ENCODE results near the gene RNF39. TPM values are rescaled to one million over a fixed set of nuclear protein-coding genes. Genes with fewer than 3 reads are reported as not detected.

The RNF39 gene
- total RNA-seq, 1 donor from 2014 or later, result 18.2 TPM

DNA sequence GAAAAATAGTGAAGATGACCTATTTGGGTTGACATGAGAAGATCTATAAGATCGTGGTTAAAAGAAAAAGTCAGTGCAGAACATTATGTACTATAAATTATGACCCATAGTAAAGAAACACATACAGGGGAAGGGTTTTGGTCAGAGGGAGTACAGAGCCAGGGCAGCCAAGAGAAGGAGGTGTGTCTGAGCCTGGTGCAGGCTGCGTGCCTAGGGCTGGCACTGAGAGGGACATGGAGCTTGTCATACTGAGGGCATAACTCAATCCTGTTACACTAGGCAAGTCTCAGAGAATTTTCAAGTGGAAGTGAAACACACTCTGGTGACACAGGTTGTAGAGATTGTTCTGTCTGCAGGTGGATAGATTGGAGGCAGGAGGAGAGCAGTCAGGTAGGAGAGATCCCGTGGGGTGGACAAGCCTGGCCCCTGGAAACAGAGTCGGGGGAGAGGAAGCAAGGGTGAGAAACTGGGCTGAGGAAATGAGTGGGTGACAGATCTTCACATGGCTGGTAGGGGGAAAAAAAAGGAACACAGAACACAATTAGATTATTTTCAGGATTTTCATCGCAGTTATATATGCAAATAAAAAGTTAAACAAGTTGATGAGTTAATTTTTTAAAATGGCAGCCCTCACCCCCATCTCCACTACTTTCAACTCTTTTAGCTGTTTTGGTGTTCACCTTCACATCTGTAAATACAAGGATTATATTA is 18.5 kb upstream of the RNF39 start:
- intact Hi-C loops (cut with DNase I), result no loop called here
- H3K4me3 ChIP-seq, result no peak overlapping the region
- DNase-seq (ENCODE audit: extremely low spot score in 2 of 2), result no peak
- no peaks in the 10 kb centered on the region for H3K9me3 ChIP-seq
- no peaks in the 10 kb centered on the region for H3K36me3 ChIP-seq
- no peak overlapping the region for H3K27ac ChIP-seq
- H3K4me1 ChIP-seq, result peaks cover 13% of the 10 kb centered on the region
- TF ChIP-seq POLR2AphosphoS5 (IDR thresholded peaks at IDR 0.05; ENCODE audit: insufficient read depth in 1 of 2, low read depth in 1 of 2), result no peak
- TF ChIP-seq, protein P1, sequence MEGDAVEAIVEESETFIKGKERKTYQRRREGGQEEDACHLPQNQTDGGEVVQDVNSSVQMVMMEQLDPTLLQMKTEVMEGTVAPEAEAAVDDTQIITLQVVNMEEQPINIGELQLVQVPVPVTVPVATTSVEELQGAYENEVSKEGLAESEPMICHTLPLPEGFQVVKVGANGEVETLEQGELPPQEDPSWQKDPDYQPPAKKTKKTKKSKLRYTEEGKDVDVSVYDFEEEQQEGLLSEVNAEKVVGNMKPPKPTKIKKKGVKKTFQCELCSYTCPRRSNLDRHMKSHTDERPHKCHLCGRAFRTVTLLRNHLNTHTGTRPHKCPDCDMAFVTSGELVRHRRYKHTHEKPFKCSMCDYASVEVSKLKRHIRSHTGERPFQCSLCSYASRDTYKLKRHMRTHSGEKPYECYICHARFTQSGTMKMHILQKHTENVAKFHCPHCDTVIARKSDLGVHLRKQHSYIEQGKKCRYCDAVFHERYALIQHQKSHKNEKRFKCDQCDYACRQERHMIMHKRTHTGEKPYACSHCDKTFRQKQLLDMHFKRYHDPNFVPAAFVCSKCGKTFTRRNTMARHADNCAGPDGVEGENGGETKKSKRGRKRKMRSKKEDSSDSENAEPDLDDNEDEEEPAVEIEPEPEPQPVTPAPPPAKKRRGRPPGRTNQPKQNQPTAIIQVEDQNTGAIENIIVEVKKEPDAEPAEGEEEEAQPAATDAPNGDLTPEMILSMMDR (IDR thresholded peaks at IDR 0.05), result no peak
- no peak for TF ChIP-seq POLR2A (IDR thresholded peaks at IDR 0.05)
- H3K27me3 ChIP-seq, result no peaks in the 10 kb centered on the region

DNA sequence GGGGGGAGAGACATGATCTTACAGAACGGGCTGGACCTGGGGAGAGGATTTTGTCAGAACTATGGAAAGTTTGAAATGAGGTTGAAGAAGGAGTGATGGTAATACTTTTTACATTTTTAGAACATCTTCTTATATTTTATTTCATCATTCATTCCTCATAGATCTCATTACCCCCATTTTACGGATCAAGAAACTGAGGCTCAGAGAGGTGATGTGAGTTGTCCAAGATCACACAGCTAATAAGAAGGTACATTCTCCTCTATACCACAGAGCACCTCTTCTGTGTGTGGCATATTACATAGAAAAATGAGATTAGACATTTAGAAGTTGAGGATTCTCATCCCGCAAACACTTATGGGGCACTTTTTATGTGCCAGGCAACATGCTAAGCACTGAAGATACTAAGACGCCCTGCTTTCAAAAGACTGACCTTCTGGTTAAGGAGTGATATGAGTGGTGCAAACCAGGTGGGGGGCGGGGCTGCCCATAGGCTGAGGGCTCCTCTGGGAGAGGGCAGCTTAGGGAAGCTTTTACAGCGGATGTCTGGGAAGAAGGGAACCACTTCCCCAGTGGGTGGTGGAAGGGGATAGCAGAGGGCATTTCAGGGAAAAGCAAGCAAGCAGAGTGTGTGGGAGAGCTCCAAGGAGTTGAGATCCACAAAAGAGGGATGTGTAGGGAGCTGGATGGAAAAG is 17.4 kb upstream of the RNF39 start:
- Histone ChIP-seq H3K9me3 (no peaks in the 10 kb centered on the region), H3K4me3 (no peak overlapping the region), H3K36me3 (no peaks in the 10 kb centered on the region), H3K4me1 (peaks cover 13% of the 10 kb centered on the region), H3K27ac (no peak overlapping the region), H3K27me3 (no peaks in the 10 kb centered on the region)
- intact Hi-C loops (cut with DNase I), result no loop called here
- no peak for DNase-seq (ENCODE audit: extremely low spot score in 2 of 2)
- no peak for TF ChIP-seq POLR2A (IDR thresholded peaks at IDR 0.05)
- TF ChIP-seq, protein P1 (IDR thresholded peaks at IDR 0.05), result no peak
- no peak for TF ChIP-seq POLR2AphosphoS5 (IDR thresholded peaks at IDR 0.05; ENCODE audit: insufficient read depth in 1 of 2, low read depth in 1 of 2)

DNA sequence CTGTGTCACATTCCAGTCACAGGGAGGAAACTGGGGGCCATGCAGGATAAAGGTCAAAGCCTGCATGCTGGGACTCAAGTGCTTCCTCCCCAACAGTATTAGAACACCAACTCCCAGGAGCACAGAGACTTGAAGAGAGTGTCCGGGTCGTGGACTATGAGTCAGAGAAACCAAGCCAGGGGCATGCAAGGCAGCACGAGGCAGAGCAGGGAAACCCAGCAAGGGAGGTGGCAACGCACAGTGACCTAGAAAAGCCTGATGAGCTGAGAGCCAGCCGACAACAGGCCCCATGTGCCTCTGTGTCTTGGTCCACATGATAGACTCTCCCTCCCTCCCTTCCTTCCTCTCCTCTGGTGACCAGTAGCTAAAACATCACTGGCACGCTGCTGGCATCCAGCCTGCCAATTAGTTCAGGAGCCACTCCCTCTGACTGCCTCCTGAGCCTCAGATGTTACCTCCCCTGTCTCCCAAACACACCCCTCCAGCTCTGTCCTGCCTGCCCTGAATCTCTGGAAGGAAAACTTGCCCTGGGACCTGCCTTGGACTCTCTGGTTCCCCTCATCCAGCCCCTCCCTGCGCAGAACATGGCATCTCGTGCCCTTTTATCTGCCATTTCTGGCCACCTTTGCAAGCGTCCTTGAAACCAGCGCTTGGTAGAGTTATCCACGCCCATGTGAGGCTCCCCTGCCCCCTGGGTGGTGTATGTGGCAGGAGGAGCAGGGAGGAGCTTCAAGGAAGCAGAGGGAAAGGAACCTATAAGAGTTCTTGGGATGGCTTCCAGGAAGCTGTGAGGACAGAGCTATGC is 16.2 kb upstream of the RNF39 start:
- Histone ChIP-seq H3K4me1 (peaks cover 13% of the 10 kb centered on the region), H3K4me3 (no peak overlapping the region), H3K27me3 (no peaks in the 10 kb centered on the region), H3K9me3 (no peaks in the 10 kb centered on the region), H3K27ac (no peak overlapping the region), H3K36me3 (no peaks in the 10 kb centered on the region)
- intact Hi-C loops (cut with DNase I), result no loop called here
- TF ChIP-seq, protein P1 (IDR thresholded peaks at IDR 0.05), result no peak
- peak; percentile 30 to 56 for TF ChIP-seq POLR2AphosphoS5 (IDR thresholded peaks at IDR 0.05; ENCODE audit: insufficient read depth in 1 of 2, low read depth in 1 of 2)
- DNase-seq (ENCODE audit: extremely low spot score in 2 of 2), result no peak

DNA sequence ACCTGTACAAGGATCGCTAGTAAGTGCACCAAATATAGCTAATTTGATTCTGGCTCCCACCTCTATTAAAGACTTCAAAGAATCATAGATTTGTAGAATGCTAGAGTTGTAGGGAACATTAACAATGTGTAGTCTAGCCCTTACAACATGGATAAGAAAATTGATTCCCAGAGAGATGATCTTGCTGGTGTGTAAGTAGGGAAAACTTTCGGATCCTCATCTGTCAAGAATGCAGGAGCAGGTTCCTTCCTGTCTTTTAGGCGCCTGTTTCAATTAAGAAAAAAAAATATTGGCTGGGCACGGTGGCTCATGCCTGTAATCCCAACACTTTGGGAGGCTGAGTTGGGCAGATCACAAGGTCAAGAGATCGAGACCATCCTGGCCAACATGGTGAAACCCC is 12.3 kb upstream of the RNF39 start:
- no peaks in the 10 kb centered on the region for H3K36me3 ChIP-seq
- no peaks in the 10 kb centered on the region for H3K27me3 ChIP-seq
- no peak overlapping the region for H3K27ac ChIP-seq
- peaks cover 13% of the 10 kb centered on the region for H3K4me1 ChIP-seq
- H3K4me3 ChIP-seq, result no peak overlapping the region
- H3K9me3 ChIP-seq, result no peaks in the 10 kb centered on the region
- no peak for DNase-seq (ENCODE audit: extremely low spot score in 2 of 2)
- intact Hi-C loops (cut with DNase I), result no loop called here
- TF ChIP-seq POLR2A (IDR thresholded peaks at IDR 0.05) (no peak), POLR2AphosphoS5 (IDR thresholded peaks at IDR 0.05; ENCODE audit: insufficient read depth in 1 of 2, low read depth in 1 of 2) (no peak)
- TF ChIP-seq, protein P1 (IDR thresholded peaks at IDR 0.05), result no peak

Measured in vagina (tissue), 2 donors.